Kidney epithelial cell (primary cell): ENCODE measurements around the gene ABHD16A. TPM values are rescaled to one million over a fixed set of nuclear protein-coding genes. Genes with fewer than 3 reads are reported as not detected.
A peak's percentile ranks its signal among the peaks of the same experiment; 100 is the strongest.

Experiments
- DNase-seq: peaks from one replicate; pipeline ENCODE4 v3.0.0-alpha.2; 2010; ENCODE audit warnings: low read depth
- H3K27me3 ChIP-seq: 2 replicates; pipeline ENCODE4 v1.6.0; 2011; ENCODE audit warnings: low read length; ENCODE audit not compliant: control insufficient read depth, insufficient read depth
- H3K36me3 ChIP-seq: 2 replicates; pipeline ENCODE4 v1.5.1; 2011; ENCODE audit warnings: low read length; ENCODE audit not compliant: control insufficient read depth, insufficient read depth
- H3K4me3 ChIP-seq: 2 replicates; pipeline ENCODE4 v1.5.1; 2011; ENCODE audit warnings: low read depth, mild to moderate bottlenecking, control low read depth, low read length
- CTCF ChIP-seq: IDR thresholded peaks from 2 replicates; pipeline ENCODE4 v1.5.1; 2011; ENCODE audit warnings: mild to moderate bottlenecking, moderate library complexity, low read length, control low read depth, inconsistent platforms; ENCODE audit not compliant: insufficient read depth, poor library complexity, severe bottlenecking
- total RNA-seq: library from RNA; depleted of rRNA; stranded (reverse); fragments of >200 nt; gene quantifications from 2 replicates; pipeline ENCODE4 v1.2.3, GENCODE V29; 2015

The ABHD16A gene
- total RNA-seq, 1 donor from 2014 or later: 43.8 TPM

GRCh38 chr6:31663961-31664789, 38.9 kb downstream of the ABHD16A start:
- Histone ChIP-seq H3K36me3 (peaks cover 4% of the 10 kb centered on the region), H3K27me3 (no peaks in the 10 kb centered on the region), H3K4me3 (peak overlapping the region; percentile 99)
- TF ChIP-seq CTCF: peak; percentile 2
- DNase-seq: no peak

GRCh38 chr6:31663126-31663960, 39.8 kb downstream of the ABHD16A start:
- H3K36me3 ChIP-seq: peaks cover 4% of the 10 kb centered on the region
- no peak for DNase-seq
- peak overlapping the region; percentile 99 for H3K4me3 ChIP-seq
- H3K27me3 ChIP-seq: no peaks in the 10 kb centered on the region
- no peak for TF ChIP-seq CTCF

GRCh38 chr6:31662124-31662723, 40.9 kb downstream of the ABHD16A start:
- DNase-seq: no peak
- TF ChIP-seq CTCF: no peak
- Histone ChIP-seq H3K27me3 (no peaks in the 10 kb centered on the region), H3K4me3 (no peak overlapping the region), H3K36me3 (peaks cover 1% of the 10 kb centered on the region)

GRCh38 chr6:31661262-31662123, 41.6 kb downstream of the ABHD16A start:
- Histone ChIP-seq H3K27me3 (no peaks in the 10 kb centered on the region), H3K36me3 (no peaks in the 10 kb centered on the region), H3K4me3 (peak overlapping the region; percentile 77)
- no peak for TF ChIP-seq CTCF
- no peak for DNase-seq
